ENCODE results near the gene CSNK2A1. TPM values are rescaled to one million over a fixed set of nuclear protein-coding genes. Genes with fewer than 3 reads are reported as not detected.

CSNK2A1 gene
- total and polyA plus RNA-seq, 2 of the 8 experiments (the other 6 are each of a cell fraction or from before 2014, with no cell fraction given): 117 to 260 TPM

- Histone ChIP-seq H2BK120ac (replicated peaks; ENCODE audit: low read depth, low read length) (no peak overlapping the region), H3K14ac (ENCODE audit: insufficient read length) (no peak overlapping the region), H2BK12ac (ENCODE audit: low read depth, low read length) (no peak overlapping the region), H3K79me1 (ENCODE audit: low read depth, low read length) (no peaks in the 10 kb centered on the region), H4K8ac (ENCODE audit: extremely low read depth, insufficient read depth, low read length) (no peak overlapping the region), H3K4me3 (ENCODE audit: extremely low read depth in 1 of 4, insufficient read depth in 2 of 4, low read depth in 3 of 4, low read length in 4 of 4) (no peak overlapping the region), H3K9ac (replicated peaks in 1 of 4; ENCODE audit: extremely low read depth in 1 of 4, low read depth in 3 of 4, low read length in 3 of 4) (no peak overlapping the region), H4K5ac (ENCODE audit: insufficient read length, low read depth, low read length) (no peak overlapping the region), H2BK5ac (ENCODE audit: low read depth, low read length) (no peak overlapping the region), H3K36me3 (ENCODE audit: control insufficient read depth in 2 of 4, insufficient read depth in 4 of 4, low read length in 3 of 4) (no peaks in the 10 kb centered on the region), H4K20me1 (replicated peaks in 1 of 2; ENCODE audit: control insufficient read depth in 1 of 2, insufficient read depth in 2 of 2, low read length in 2 of 2) (peaks cover 6% of the 10 kb centered on the region in 2 experiments), H3K4ac (replicated peaks; ENCODE audit: insufficient read length, low read depth, low read length) (no peak overlapping the region), H3K18ac (ENCODE audit: extremely low read depth, low read length) (no peak overlapping the region), H3K79me2 (ENCODE audit: control insufficient read depth in 1 of 2, insufficient read depth in 2 of 2, low read length in 2 of 2) (peaks cover 17 to 21% of the 10 kb centered on the region in 2 experiments), H2AFZ (ENCODE audit: low read length) (no peak overlapping the region), H3K4me2 (ENCODE audit: insufficient read depth in 1 of 2, low read depth in 2 of 2, low read length in 2 of 2) (no peak overlapping the region), H3K27me3 (replicated peaks in 1 of 4; ENCODE audit: control insufficient read depth in 3 of 4, extremely low read depth in 1 of 4, insufficient read depth in 3 of 4, low read length in 3 of 4) (peaks cover 3 to 16% (median 11%) of the 10 kb centered on the region in 4 experiments; a peak in 5 of 7 replicates), H3K9me3 (ENCODE audit: insufficient read depth in 2 of 2, low read depth in 1 of 2, low read length in 1 of 2) (no peaks in the 10 kb centered on the region), H4K91ac (replicated peaks; ENCODE audit: insufficient read length, low read length) (no peak overlapping the region), H3K56ac (replicated peaks; ENCODE audit: insufficient read length, low read depth, low read length) (no peak overlapping the region), H2AK5ac (ENCODE audit: low read depth, low read length) (no peak overlapping the region), H3K23me2 (ENCODE audit: low read depth, low read length) (peaks cover 4% of the 10 kb centered on the region), H3K27ac (ENCODE audit: low read depth, low read length) (no peak overlapping the region), H2BK20ac (ENCODE audit: low read length) (no peak overlapping the region), H2BK15ac (ENCODE audit: low read length) (no peak overlapping the region), H3K4me1 (replicated peaks in 1 of 4; ENCODE audit: control insufficient read depth in 3 of 4, insufficient read depth in 4 of 4, low read length in 3 of 4) (no peaks in the 10 kb centered on the region), H3K23ac (ENCODE audit: insufficient read length) (no peak overlapping the region)
- FAIRE-seq (no peak), DNase-seq (ENCODE audit: low read depth in 1 of 2, low spot score in 2 of 2) (no peak)
- 84% methylated on average over 3 of the region's 3 CpGs; no CpG with 5 or more reads in 1 of the 2 experiments for WGBS, 2 experiments (ENCODE audit: extremely low coverage in 1 of 2, insufficient coverage in 1 of 2, insufficient read length in 1 of 2, insufficient replicate concordance in 2 of 2, low coverage in 1 of 2, low lambda C conversion rate in 2 of 2, missing lambda C conversion rate in 1 of 2)
- ChIA-PET CTCF (ENCODE audit: partially characterized antibody) (interaction anchor here (0.7 to 1.8 kb wide), 5 partner anchors 16 to 194 kb away, joined by 3 to 8 read pairs (median 3); no protein-coding TSS in a partner anchor), POLR2A (ENCODE audit: partially characterized antibody) (interaction anchor here (1.4 kb wide), 1 partner anchor 9 kb away, joined by 6 read pairs; no protein-coding TSS in a partner anchor)
- TF ChIP-seq BCL11A (IDR thresholded peaks at IDR 0.05; ENCODE audit: low read depth in 2 of 2, low read length in 2 of 2): no peak
- no peak for TF ChIP-seq ASH2L (IDR thresholded peaks at IDR 0.05; ENCODE audit: low read length)
- TF ChIP-seq TBP (IDR thresholded peaks at IDR 0.05; ENCODE audit: low read depth, low read length): no peak
- TF ChIP-seq HDAC6 (IDR thresholded peaks at IDR 0.05; ENCODE audit: low read depth, low read length): no peak
- no peak for TF ChIP-seq SIRT6 (IDR thresholded peaks at IDR 0.05; ENCODE audit: low read length)
- TF ChIP-seq E2F6 (IDR thresholded peaks at IDR 0.05): no peak
- no peak for TF ChIP-seq ATF3 (IDR thresholded peaks at IDR 0.05; ENCODE audit: insufficient read depth, low read depth, low read length)
- TF ChIP-seq JUN (IDR thresholded peaks at IDR 0.05; ENCODE audit: low read depth, low read length): no peak
- no peak for TF ChIP-seq ZNF274 (IDR thresholded peaks at IDR 0.05; ENCODE audit: borderline replicate concordance, extremely low read depth, low read length)
- no peak for TF ChIP-seq CHD2 (IDR thresholded peaks at IDR 0.05; ENCODE audit: low read length)
- TF ChIP-seq JUND (IDR thresholded peaks at IDR 0.05; ENCODE audit: low read length): no peak
- TF ChIP-seq KDM1A (IDR thresholded peaks at IDR 0.05; ENCODE audit: borderline replicate concordance, low read length): no peak
Observed at GRCh38 chr20:546353-546752, 2.8 kb upstream of the CSNK2A1 start.

Data from H1 (cell line).